Thymus (tissue), 11 donors: ENCODE data around the gene DPH2. TPM values are rescaled to one million over a fixed set of nuclear protein-coding genes. Genes with fewer than 3 reads are reported as not detected.
A peak's percentile ranks its signal among the peaks of the same experiment; 100 is the strongest.

Experiments
- DNase-seq, 9 donors: peaks; one replicate each; pipeline ENCODE4 v3.0.0-alpha.2; 2013; ENCODE audit warnings: low spot score in 9 of 9, low read depth in 6 of 9, missing footprints in 1 of 9
- H3K27ac ChIP-seq, 2 donors: one replicate each; pipeline ENCODE4 v1.5.1; 2013; ENCODE audit warnings: control low read depth in 1 of 2, low read depth in 1 of 2, low read length in 1 of 2, mild to moderate bottlenecking in 1 of 2, moderate library complexity in 1 of 2
- H3K27me3 ChIP-seq, 2 donors: one replicate each; pipeline ENCODE4 v1.5.1; 2013; ENCODE audit warnings: low read length in 1 of 2; ENCODE audit not compliant: control insufficient read depth in 2 of 2, insufficient read depth in 1 of 2
- H3K36me3 ChIP-seq, 2 donors: one replicate each; pipeline ENCODE4 v1.5.1; 2013; ENCODE audit warnings: low read length in 1 of 2, mild to moderate bottlenecking in 1 of 2, moderate library complexity in 1 of 2; ENCODE audit not compliant: control insufficient read depth in 2 of 2, insufficient read depth in 2 of 2
- H3K4me1 ChIP-seq, 2 donors: one replicate each; pipeline ENCODE4 v1.5.1; 2013; ENCODE audit warnings: low read length in 2 of 2; ENCODE audit not compliant: control insufficient read depth in 2 of 2, insufficient read depth in 2 of 2
- H3K4me3 ChIP-seq, 2 donors: one replicate each; pipeline ENCODE4 v1.5.1; 2013; ENCODE audit warnings: low read length in 2 of 2, control low read depth in 1 of 2, mild to moderate bottlenecking in 1 of 2
- H3K9me3 ChIP-seq, 2 donors: one replicate each; pipeline ENCODE4 v1.5.1; 2013; ENCODE audit warnings: low read length in 1 of 2, mild to moderate bottlenecking in 1 of 2; ENCODE audit not compliant: control insufficient read depth in 2 of 2, insufficient read depth in 1 of 2
- WGBS: extraction: QIAGEN DNeasy Blood & Tissue Kit; methylation state at CpG from one replicate; pipeline ENCODE4 v1.1.7; 2013; 5-methylcytosine and 5-hydroxymethylcytosine counted together
- polyA plus RNA-seq: library from polyadenylated mRNA; stranded (reverse); fragments of 200-250 nt; gene quantifications from one replicate; pipeline ENCODE4 v1.2.3, GENCODE V29; 2013
- total RNA-seq: library from RNA; stranded (reverse); fragments of 120-200 nt; gene quantifications from one replicate; pipeline ENCODE4 v1.2.4, GENCODE V29; 2013
- donor health status: healthy.

DPH2 gene
- total and polyA plus RNA-seq, 2 donors: 14.4 to 16.1 TPM

- Histone ChIP-seq H3K36me3 (peaks cover 0 to 11% of the 10 kb centered on the region in 2 donors), H3K27me3 (no peaks in the 10 kb centered on the region), H3K9me3 (no peaks in the 10 kb centered on the region), H3K4me3 (no peak overlapping the region), H3K27ac (no peak overlapping the region), H3K4me1 (peaks cover 19 to 35% of the 10 kb centered on the region in 2 donors)
- WGBS: 97% methylated on average over 17 of the region's 17 CpGs
- DNase-seq: no peak
Observed at GRCh38 chr1:43971336-43971980, 1.6 kb downstream of the DPH2 start.

DNA sequence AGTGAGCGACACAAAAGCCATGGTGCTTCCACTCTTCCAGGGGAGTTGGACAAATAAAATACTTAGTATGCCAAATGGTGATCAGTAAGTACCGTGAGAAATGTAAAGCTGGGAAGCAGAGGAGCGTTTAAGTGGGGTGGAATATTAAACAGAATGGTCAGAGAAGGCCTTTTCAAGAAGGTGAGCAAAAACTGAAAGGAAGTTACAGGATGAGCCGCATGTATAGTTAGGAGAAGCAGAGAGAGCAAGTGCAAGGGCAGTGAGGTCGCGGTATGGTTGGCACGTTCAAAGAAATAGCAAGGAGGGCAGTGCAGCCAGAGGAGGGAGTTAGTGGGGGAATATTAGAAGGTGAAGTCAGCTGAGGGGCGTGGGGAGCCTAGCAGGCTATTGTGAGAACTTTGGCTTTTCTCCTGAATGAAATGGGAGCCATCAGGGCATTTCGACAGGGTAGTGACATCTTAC, 4.2 kb downstream of the DPH2 start:
- WGBS: 47% methylated on average over 9 of the region's 9 CpGs

GRCh38 chr1:43974443-43975248, 4.8 kb downstream of the DPH2 start, which contains the start of gene ATP6V0B:
ATP6V0B (plus strand) TSS chr1:43974960; CDS start chr1:43975041, 81 bp downstream.
- Histone ChIP-seq H3K4me1 (peaks cover 25 to 49% of the 10 kb centered on the region in 2 donors), H3K9me3 (no peaks in the 10 kb centered on the region), H3K27me3 (peaks cover 2 to 18% of the 10 kb centered on the region in 2 donors), H3K27ac (peak within 1 kb of the TSS; percentile 79 to 84), H3K4me3 (peak within 1 kb of the TSS; percentile 81 to 87), H3K36me3 (peaks cover 19 to 29% of the 10 kb centered on the region in 2 donors)
- WGBS: under 1% methylated on average over 93 of the region's 93 CpGs
- DNase-seq: peak; percentile 79 to 95 (median 89)

More for the DNA sequence above, 4.2 kb downstream of the DPH2 start:
- Histone ChIP-seq H3K27me3 (peaks cover 0 to 14% of the 10 kb centered on the region in 2 donors), H3K36me3 (peaks cover 19 to 29% of the 10 kb centered on the region in 2 donors), H3K4me1 (peaks cover 28 to 53% of the 10 kb centered on the region in 2 donors), H3K9me3 (no peaks in the 10 kb centered on the region), H3K27ac (peak overlapping the region; percentile 78 to 84), H3K4me3 (peak overlapping the region; percentile 81 to 87)
- no peak for DNase-seq

GRCh38 chr1:43975249-43975961, 5.6 kb downstream of the DPH2 start:
- DNase-seq: peak in 8 of 9 donors; percentile 51 to 91 (median 69)

DNA sequence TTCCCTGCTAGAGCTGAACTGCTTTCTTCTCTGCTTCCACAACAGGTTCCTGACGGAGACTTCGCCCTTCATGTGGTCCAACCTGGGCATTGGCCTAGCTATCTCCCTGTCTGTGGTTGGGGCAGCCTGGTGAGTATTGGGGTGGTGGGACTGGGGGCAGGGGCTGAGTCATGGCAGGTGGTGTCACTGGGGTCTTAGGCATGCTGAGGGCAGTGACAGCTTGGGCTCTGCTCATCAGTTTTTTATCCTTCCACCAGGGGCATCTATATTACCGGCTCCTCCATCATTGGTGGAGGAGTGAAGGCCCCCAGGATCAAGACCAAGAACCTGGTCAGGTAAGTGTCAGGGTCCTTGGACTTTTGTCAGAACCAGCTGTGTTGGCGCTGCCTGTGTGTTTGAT, 6.2 kb downstream of the DPH2 start:
- H3K4me3 ChIP-seq: peak overlapping the region; percentile 81 to 87
- DNase-seq: no peak
- peaks cover 20 to 44% of the 10 kb centered on the region in 2 donors for H3K4me1 ChIP-seq
- peak overlapping the region in 1 of 2 donors; percentile 79 for H3K27ac ChIP-seq
- H3K27me3 ChIP-seq: peaks cover 4 to 30% of the 10 kb centered on the region in 2 donors
- H3K9me3 ChIP-seq: no peaks in the 10 kb centered on the region
- H3K36me3 ChIP-seq: peaks cover 19 to 29% of the 10 kb centered on the region in 2 donors
- 80% methylated on average over 4 of the region's 4 CpGs for WGBS

More at GRCh38 chr1:43975249-43975961, 5.6 kb downstream of the DPH2 start:
- under 1% methylated on average over 34 of the region's 34 CpGs for WGBS
- H3K4me3 ChIP-seq: peak overlapping the region; percentile 81 to 87
- H3K36me3 ChIP-seq: peaks cover 19 to 29% of the 10 kb centered on the region in 2 donors
- peaks cover 23 to 51% of the 10 kb centered on the region in 2 donors for H3K4me1 ChIP-seq
- H3K27ac ChIP-seq: peak overlapping the region; percentile 79 to 84
- H3K27me3 ChIP-seq: peaks cover 4 to 25% of the 10 kb centered on the region in 2 donors
- no peaks in the 10 kb centered on the region for H3K9me3 ChIP-seq

DNA sequence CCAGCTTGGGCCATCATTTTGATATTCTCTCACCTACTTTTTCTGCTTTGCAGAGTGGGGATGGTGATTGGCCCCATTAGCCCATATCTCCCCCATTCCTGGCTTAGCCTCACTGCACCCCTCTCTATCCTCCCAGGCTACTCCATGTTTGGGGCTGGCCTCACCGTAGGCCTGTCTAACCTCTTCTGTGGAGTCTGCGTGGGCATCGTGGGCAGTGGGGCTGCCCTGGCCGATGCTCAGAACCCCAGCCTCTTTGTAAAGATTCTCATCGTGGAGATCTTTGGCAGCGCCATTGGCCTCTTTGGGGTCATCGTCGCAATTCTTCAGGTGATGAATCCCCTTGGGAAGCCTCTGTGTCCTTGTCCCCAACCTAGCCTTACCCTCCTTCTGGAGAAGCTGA, 7.1 kb downstream of the DPH2 start:
- 98% methylated on average over 8 of the region's 8 CpGs for WGBS
- Histone ChIP-seq H3K4me3 (no peak overlapping the region), H3K4me1 (peaks cover 20 to 44% of the 10 kb centered on the region in 2 donors), H3K27ac (no peak overlapping the region), H3K9me3 (no peaks in the 10 kb centered on the region), H3K27me3 (peaks cover 4 to 33% of the 10 kb centered on the region in 2 donors), H3K36me3 (peaks cover 19 to 29% of the 10 kb centered on the region in 2 donors)
- DNase-seq: no peak

DNA sequence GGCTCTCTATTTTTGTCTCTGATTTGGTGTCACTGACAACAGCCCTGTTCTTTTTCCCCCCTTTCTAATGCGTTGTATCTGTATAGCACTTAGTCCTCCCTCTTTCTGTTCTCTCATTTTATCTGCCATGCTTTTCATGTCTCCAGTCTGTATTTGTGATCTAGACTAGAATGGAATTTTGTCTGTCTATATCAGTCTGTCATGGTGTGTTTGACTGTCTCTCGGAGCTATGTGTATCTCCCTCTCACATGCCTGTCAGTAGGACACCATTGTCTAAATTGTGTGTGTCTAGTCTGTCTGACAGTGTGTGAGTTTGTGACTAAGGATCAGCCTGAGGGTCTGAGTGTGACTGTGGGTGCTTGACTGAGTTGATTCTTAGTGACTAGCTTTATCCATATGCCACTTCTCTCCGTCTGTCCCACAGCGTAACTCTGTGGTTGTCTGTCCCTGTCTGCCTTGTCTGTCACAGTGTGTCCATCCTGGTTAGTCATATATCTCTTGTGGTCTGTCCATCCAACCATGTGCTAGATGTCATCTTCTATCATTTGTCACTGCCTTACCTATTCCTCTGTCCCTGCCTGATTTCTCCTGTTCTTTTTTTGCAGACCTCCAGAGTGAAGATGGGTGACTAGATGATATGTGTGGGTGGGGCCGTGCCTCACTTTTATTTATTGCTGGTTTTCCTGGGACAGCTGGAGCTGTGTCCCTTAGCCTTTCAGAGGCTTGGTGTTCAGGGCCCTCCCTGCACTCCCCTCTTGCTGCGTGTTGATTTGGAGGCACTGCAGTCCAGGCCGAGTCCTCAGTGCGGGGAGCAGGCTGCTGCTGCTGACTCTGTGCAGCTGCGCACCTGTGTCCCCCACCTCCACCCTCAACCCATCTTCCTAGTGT, 7.8 kb downstream of the DPH2 start:
- peaks cover 19 to 22% of the 10 kb centered on the region in 2 donors for H3K36me3 ChIP-seq
- DNase-seq: no peak
- peaks cover 4 to 33% of the 10 kb centered on the region in 2 donors for H3K27me3 ChIP-seq
- no peak overlapping the region for H3K27ac ChIP-seq
- WGBS: 92% methylated on average over 9 of the region's 9 CpGs
- H3K9me3 ChIP-seq: no peaks in the 10 kb centered on the region
- H3K4me1 ChIP-seq: peaks cover 20 to 44% of the 10 kb centered on the region in 2 donors
- H3K4me3 ChIP-seq: no peak overlapping the region

GRCh38 chr1:43978264-43978550, 8.4 kb downstream of the DPH2 start:
- peaks cover 19 to 22% of the 10 kb centered on the region in 2 donors for H3K36me3 ChIP-seq
- no peaks in the 10 kb centered on the region for H3K9me3 ChIP-seq
- no peak overlapping the region for H3K27ac ChIP-seq
- H3K27me3 ChIP-seq: peaks cover 4 to 33% of the 10 kb centered on the region in 2 donors
- H3K4me3 ChIP-seq: no peak overlapping the region
- peaks cover 20 to 44% of the 10 kb centered on the region in 2 donors for H3K4me1 ChIP-seq
- 89% methylated on average over 5 of the region's 5 CpGs for WGBS
- DNase-seq: no peak
